ENCODE measurements around the gene FHOD3. TPM values are rescaled to one million over a fixed set of nuclear protein-coding genes. Genes with fewer than 3 reads are reported as not detected.

Gene FHOD3
- polyA plus RNA-seq, 4 donors, result 36.8 to 46.8 (median 42.1) TPM

GRCh38 chr18:36464126-36464651 lies 166.7 kb downstream of the FHOD3 start:
- DNase-seq (ENCODE audit: low read depth in 4 of 4, low spot score in 3 of 4), result no peak

- DNase-seq (ENCODE audit: low read depth in 4 of 4, low spot score in 3 of 4), result no peak
Observed at GRCh38 chr18:36465276-36465675, 167.8 kb downstream of the FHOD3 start.

- no peak for DNase-seq (ENCODE audit: low read depth in 4 of 4, low spot score in 3 of 4)
Observed at GRCh38 chr18:36465970-36466369, 168.5 kb downstream of the FHOD3 start.

- no peak for DNase-seq (ENCODE audit: low read depth in 4 of 4, low spot score in 3 of 4)
Observed at GRCh38 chr18:36467614-36468013, 170.1 kb downstream of the FHOD3 start.

- no peak for DNase-seq (ENCODE audit: low read depth in 4 of 4, low spot score in 3 of 4)
Observed at GRCh38 chr18:36468161-36468560, 170.6 kb downstream of the FHOD3 start.

- no peak for DNase-seq (ENCODE audit: low read depth in 4 of 4, low spot score in 3 of 4)
Observed at GRCh38 chr18:36469461-36469860, 171.9 kb downstream of the FHOD3 start.

GRCh38 chr18:36470896-36471295 lies 173.4 kb downstream of the FHOD3 start:
- no peak for DNase-seq (ENCODE audit: low read depth in 4 of 4, low spot score in 3 of 4)

GRCh38 chr18:36471393-36471792 lies 173.9 kb downstream of the FHOD3 start:
- no peak for DNase-seq (ENCODE audit: low read depth in 4 of 4, low spot score in 3 of 4)

- no peak for DNase-seq (ENCODE audit: low read depth in 4 of 4, low spot score in 3 of 4)
Observed at GRCh38 chr18:36476433-36476832, 178.9 kb downstream of the FHOD3 start.

- no peak for DNase-seq (ENCODE audit: low read depth in 4 of 4, low spot score in 3 of 4)
Observed at GRCh38 chr18:36477776-36478175, 180.3 kb downstream of the FHOD3 start.

GRCh38 chr18:36481201-36481657 lies 183.7 kb downstream of the FHOD3 start:
- DNase-seq (ENCODE audit: low read depth in 4 of 4, low spot score in 3 of 4), result no peak

- no peak for DNase-seq (ENCODE audit: low read depth in 4 of 4, low spot score in 3 of 4)
Observed at GRCh38 chr18:36481935-36482334, 184.4 kb downstream of the FHOD3 start.

GRCh38 chr18:36484591-36484990 lies 187.1 kb downstream of the FHOD3 start:
- DNase-seq (ENCODE audit: low read depth in 4 of 4, low spot score in 3 of 4), result no peak

GRCh38 chr18:36485772-36486171 lies 188.3 kb downstream of the FHOD3 start:
- DNase-seq (ENCODE audit: low read depth in 4 of 4, low spot score in 3 of 4), result no peak

GRCh38 chr18:36488131-36488530 lies 190.6 kb downstream of the FHOD3 start:
- DNase-seq (ENCODE audit: low read depth in 4 of 4, low spot score in 3 of 4), result no peak

- no peak for DNase-seq (ENCODE audit: low read depth in 4 of 4, low spot score in 3 of 4)
Observed at GRCh38 chr18:36490897-36491296, 193.4 kb downstream of the FHOD3 start.

- DNase-seq (ENCODE audit: low read depth in 4 of 4, low spot score in 3 of 4), result no peak
Observed at GRCh38 chr18:36492604-36493329, 195.3 kb downstream of the FHOD3 start.

GRCh38 chr18:36493349-36494159 lies 196.0 kb downstream of the FHOD3 start:
- peak in 3 of 4 donors; percentile 12 to 31 (median 25) for DNase-seq (ENCODE audit: low read depth in 4 of 4, low spot score in 3 of 4)

- DNase-seq (ENCODE audit: low read depth in 4 of 4, low spot score in 3 of 4), result no peak
Observed at GRCh38 chr18:36494160-36494437, 196.6 kb downstream of the FHOD3 start.

GRCh38 chr18:36496022-36496421 lies 198.5 kb downstream of the FHOD3 start:
- no peak for DNase-seq (ENCODE audit: low read depth in 4 of 4, low spot score in 3 of 4)

GRCh38 chr18:36499938-36500337 lies 202.4 kb downstream of the FHOD3 start:
- DNase-seq (ENCODE audit: low read depth in 4 of 4, low spot score in 3 of 4), result no peak

GRCh38 chr18:36501100-36501499 lies 203.6 kb downstream of the FHOD3 start:
- no peak for DNase-seq (ENCODE audit: low read depth in 4 of 4, low spot score in 3 of 4)

All from right renal pelvis (tissue), 4 donors.